Activated T-helper 1 cell treated with anti-CD3 and anti-CD28 coated beads, Interleukin-2, amount 50 U/mL, for 16 hours (primary cell): Measurements from ENCODE around the gene WASHC4.

Experiments
- DNase-seq, 2 donors: peaks; one replicate each; pipeline ENCODE4 v3.0.0-alpha.2; 2020; ENCODE audit warnings: low read depth in 1 of 2, low spot score in 1 of 2

The WASHC4 gene

DNA sequence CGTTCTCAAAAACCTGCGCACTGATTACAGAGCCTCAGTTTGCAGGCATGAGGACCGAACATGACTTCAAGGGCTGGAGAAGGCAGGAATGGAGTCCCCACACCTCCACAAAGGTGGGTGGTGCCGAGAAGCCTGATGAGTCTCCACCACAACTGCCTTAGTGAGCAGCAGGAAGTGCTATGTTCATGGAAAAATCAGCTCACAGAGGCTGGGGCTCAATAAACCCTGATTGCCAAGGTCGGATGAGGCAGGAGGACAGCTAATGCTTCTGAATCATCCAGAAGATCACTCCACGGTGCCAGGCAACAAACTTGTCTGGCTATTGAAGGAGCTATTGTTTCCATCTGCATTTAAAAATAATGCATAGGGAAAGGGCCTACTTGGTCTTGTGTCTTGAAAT lies 97.4 kb downstream of the WASHC4 start:
- no peak for DNase-seq

DNA sequence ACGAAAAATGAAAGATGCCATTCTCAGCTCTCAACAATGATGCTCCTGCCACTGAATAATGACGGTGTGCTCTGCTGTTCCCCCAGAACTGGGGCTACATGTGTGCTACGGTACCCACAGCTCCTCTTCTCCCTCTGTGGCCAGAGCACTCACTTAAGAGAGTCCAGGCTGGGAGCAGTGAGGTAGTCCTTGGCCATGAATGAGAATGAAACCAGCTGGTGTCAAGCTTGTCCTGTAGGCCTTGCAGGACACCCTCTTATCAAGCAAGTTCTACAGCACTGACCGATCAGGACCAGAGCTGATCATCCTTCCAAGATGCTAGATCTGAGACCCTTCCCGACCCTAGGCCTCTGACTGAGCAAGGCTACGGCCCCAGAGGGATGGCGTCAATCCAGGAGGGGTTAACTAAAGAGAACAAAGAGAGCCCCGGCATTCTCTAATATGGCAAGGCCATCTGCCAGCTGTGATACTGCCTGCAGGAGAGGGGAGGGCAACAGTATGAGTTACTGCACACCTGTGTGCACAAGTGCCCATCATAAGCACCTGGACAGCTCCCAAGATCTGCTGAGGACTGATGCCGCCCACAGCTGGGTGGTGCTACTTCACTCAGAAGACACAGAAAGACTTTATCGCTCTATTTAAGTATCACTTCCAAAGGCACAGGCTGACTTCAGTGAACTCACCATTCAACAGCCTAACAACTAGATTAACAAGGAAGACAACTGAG lies 98.0 kb downstream of the WASHC4 start:
- DNase-seq: no peak

DNA sequence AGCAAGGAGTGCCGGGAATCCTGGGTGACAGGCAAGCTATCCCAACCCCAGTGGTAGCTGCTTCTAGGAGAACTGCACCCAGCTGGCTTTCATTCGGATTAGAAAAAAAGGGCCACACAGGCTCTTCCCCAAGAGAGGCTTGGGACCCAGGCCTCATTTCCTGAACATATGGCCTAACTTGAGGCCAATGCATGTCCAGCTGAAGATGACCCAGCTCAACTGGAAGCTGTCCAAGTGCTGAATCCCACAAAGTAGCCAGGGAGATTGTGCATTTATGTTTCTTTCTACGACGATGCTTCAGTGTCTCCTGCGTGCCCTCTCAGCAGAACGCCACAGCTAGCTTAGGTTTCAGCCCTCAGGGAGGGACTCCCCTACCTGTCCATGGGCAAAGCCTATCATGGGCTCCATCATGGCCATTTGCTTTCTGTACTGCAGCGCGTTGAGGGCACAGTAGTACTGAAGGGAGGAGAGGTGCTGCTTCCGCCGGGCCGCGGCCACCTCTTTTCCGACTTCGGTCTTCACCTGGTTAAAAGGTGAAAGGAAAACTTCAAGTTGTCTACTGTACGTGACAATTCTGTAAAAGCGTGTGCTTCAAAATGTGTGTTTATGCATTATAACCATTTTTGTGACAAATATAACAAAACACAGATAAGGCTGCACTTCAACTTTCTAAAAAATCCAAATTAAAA lies 99.3 kb downstream of the WASHC4 start:
- DNase-seq: no peak

DNA sequence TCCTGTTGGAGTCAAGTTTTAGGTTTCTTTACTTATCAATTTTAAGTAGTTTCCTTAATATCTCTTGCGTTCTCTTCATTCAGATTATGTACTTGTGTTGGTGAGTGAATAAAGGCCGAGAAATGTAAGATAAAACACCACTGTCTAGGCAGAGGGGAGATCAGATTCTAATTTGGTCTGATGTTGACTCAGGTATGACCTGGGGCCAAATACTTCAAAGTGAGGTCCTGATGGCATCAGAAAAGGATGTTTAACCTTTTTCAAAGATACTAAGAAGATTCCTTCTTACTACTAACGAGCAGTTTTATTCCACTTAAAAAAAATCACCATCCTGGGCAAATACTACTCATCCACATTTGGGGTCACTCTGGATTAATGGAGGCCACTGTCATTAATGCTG lies 101.6 kb downstream of the WASHC4 start:
- DNase-seq: no peak

DNA sequence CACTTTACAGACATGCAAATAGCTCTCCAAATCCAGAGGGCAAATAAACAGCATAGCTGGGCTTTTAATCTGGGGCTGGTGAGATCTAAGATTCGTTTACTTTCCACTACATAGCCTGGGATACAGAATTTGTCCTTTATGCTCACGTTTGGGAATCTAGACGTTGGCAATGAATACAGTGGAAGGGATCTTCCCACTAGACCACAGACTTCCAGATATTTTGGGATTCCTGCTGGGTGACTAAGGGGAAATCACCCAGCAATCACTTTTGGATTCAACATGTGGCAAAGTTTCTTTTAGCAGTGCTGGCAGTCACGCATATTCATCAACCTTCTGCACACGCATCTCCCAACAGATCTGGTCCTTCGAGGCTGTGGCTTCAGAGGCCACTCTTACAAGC lies 104.9 kb downstream of the WASHC4 start:
- no peak for DNase-seq

DNA sequence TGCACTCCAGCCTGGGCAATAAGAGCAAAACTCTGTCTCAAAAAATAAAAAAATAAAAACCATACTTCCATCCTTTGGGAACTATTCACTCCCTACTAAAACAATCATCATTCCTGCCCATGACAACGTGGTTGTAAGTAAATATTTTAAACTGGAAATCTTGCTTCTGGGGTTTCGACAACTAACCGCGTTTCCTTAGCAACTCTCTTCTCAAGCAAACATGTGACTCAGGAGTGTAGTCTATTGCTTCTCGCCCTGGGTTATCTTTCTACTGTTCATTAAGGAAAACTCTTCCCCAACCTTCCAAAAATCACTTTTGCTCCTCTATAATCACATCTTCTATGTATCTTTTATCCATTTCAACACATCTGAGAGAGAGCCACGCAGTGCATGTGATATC lies 106.6 kb downstream of the WASHC4 start:
- DNase-seq: no peak

DNA sequence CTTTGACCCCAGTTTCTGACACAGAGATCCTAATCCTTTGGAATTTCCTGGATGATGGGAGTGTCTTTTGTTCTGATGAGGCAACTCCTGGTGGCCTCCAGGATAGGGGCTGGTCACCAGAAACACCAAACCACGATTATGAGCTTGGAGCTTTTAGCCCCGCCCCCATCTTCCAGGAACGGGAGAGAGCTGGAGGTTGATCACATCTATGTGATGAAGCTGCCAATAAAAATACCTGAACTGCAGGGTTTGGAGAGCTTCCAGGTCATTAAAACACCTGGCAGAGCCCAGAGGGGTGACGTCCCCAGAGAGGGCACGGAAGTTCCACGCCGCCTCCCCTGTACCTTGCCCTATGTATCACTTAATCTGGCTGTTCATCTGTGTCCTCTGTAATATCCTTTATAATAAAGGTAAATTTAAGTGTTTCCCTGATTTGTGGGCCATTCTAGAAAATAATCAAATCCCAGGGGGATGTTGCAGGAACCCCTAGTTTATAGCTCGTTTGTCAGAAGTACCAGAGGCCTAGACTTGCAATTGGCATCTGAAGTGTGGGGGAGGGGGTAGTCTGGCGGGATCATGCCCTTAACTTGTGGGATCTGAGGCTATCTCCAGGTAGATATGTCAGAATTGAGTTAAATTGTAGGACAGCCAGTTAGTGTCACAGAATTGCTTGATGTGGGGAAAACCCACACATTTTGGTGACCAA lies 107.3 kb downstream of the WASHC4 start:
- no peak for DNase-seq

DNA sequence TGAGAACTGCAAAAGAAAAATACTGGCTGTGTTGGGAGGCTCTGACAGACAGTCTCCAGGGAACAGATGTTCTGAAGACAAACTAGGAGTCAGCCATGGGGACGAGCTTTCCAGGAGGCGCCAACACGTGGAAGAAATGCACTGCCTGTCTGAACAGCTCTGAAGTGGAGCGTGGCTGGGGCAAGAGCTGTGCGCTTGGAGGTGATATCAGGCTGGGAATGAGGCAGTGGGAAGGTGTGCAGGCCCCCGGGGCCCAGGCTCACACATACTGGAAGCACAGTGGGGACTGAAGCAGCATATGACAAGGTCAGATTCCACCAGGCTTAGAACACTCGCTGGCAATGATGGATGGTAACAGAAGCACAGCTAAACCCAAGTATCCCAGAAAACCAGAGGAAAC lies 110.9 kb downstream of the WASHC4 start:
- no peak for DNase-seq
